ENCODE results near the gene BORCS6. TPM values are rescaled to one million over a fixed set of nuclear protein-coding genes. Genes with fewer than 3 reads are reported as not detected.

The BORCS6 gene
- total and polyA plus RNA-seq, 2 of the 13 experiments (the other 11 are each of a cell fraction or from before 2014, with no cell fraction given): 2.0 to 5.1 TPM

DNA sequence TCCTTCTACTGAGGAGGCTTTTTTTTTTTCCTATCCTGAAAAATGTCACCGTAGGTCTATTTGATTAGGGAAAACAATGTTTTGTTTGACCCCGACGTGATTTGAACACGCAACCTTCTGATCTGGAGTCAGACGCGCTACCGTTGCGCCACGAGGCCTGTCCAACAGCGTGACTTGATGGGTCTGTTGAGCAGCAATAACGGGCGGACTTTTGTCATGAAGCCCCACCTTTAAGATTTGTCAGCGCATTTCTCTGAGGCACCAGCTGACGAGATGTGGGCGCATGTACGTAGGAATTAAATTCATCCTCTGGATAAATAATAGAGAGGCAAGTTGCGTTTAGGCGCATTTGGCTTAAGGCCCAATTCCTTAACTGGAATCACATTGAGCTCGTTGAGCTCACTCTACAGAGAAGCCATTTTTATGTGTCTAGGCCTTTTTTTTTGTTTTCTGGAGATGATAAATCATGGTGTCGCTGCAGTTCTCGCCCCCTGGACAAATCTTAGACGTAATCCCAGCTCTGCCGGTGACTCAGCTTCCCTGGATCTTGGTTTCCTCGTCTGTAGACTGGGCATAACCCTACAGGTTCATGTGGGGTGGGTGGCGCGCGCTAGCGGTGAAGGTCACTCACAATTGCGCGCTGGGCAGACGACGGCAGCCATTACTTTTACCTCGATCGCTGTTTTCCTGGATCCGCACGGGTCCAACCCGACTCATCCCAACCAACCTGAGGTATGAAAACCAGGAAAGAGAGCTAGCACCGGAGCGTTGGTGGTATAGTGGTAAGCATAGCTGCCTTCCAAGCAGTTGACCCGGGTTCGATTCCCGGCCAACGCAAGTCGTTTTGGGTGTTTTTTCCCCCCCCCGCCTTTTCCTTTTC is 31.0 kb upstream of the BORCS6 start (continued):
- TF ChIP-seq MED1 (CRISPR knock-in tag; IDR thresholded peaks at IDR 0.05) (peak; percentile 59; the same call in 1 of the 2 replicates), ZNF746 (CRISPR knock-in tag; IDR thresholded peaks at IDR 0.05) (no peak; the same call in 1 of the 2 replicates), ESRRA (CRISPR knock-in tag; IDR thresholded peaks at IDR 0.05; ENCODE audit: low read depth) (peak; percentile 9; the same call in 1 of the 2 replicates), ARID5B (CRISPR knock-in tag; IDR thresholded peaks at IDR 0.05) (0 out of 2 replicates have a peak, but pooled peaks have one; percentile 19), ZNF792 (CRISPR knock-in tag; IDR thresholded peaks at IDR 0.05) (0 out of 2 replicates have a peak, but pooled peaks have one; percentile 15), ZNF781 (CRISPR knock-in tag; IDR thresholded peaks at IDR 0.05; ENCODE audit: borderline replicate concordance, not compliant biosample characterization) (no peak), ELF1 (CRISPR knock-in tag; IDR thresholded peaks at IDR 0.05) (peak; percentile 43; the same call in 1 of the 2 replicates), TFDP1 (CRISPR knock-in tag; IDR thresholded peaks at IDR 0.05; ENCODE audit: borderline replicate concordance) (peak; percentile 46; the same call in 1 of the 2 replicates), TAF1 (CRISPR knock-in tag; IDR thresholded peaks at IDR 0.05) (0 out of 2 replicates have a peak, but pooled peaks have one; percentile 26), CENPT (CRISPR knock-in tag; IDR thresholded peaks at IDR 0.05; ENCODE audit: low read depth) (no peak), BHLHE40 (IDR thresholded peaks at IDR 0.05; ENCODE audit: low read length) (0 out of 2 replicates have a peak, but pooled peaks have one; percentile 17), KLF13 (CRISPR knock-in tag; IDR thresholded peaks at IDR 0.05) (no peak), ADNP (CRISPR knock-in tag; IDR thresholded peaks at IDR 0.05) (0 out of 2 replicates have a peak, but pooled peaks have one; percentile 65), RCOR2 (CRISPR knock-in tag; IDR thresholded peaks at IDR 0.05) (no peak)
- TF ChIP-seq, protein P1, sequence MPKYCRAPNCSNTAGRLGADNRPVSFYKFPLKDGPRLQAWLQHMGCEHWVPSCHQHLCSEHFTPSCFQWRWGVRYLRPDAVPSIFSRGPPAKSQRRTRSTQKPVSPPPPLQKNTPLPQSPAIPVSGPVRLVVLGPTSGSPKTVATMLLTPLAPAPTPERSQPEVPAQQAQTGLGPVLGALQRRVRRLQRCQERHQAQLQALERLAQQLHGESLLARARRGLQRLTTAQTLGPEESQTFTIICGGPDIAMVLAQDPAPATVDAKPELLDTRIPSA (CRISPR knock-in tag; IDR thresholded peaks at IDR 0.05; ENCODE audit: borderline replicate concordance): no peak

Data from HepG2 (cell line).